ENCODE data around the gene CREB1. TPM values are rescaled to one million over a fixed set of nuclear protein-coding genes. Genes with fewer than 3 reads are reported as not detected.
A peak's percentile ranks its signal among the peaks of the same experiment; 100 is the strongest.
"Not testable (repeated sequence)": the region's sequence is repeated elsewhere in the genome, so short reads cannot be mapped to it uniquely, and the experiment has no call there.

The CREB1 gene
- total RNA-seq, 1 donor from 2014 or later = 38.3 TPM

DNA sequence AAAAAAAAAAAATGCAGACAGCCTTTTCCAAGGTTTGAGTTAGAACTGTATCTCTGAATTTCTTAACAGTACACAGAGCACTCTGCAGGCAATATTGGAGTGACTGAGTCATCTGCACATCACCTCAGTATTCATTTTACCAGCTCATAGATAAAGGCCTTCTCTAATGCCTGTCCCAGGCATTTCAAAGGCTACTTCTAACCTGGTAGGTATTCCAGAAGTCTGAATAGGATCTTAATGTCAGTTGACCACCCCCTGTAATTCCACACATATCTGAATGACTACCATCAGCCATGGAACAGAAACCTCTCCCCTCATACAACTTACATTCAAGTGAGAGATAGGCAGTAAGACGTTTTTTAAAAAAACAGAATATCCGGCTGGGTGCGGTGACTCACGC lies 86.4 kb downstream of the CREB1 start:
- DNase-seq (ENCODE audit: low read depth in 2 of 2) = peak in 1 of 2 donors; percentile 41

DNA sequence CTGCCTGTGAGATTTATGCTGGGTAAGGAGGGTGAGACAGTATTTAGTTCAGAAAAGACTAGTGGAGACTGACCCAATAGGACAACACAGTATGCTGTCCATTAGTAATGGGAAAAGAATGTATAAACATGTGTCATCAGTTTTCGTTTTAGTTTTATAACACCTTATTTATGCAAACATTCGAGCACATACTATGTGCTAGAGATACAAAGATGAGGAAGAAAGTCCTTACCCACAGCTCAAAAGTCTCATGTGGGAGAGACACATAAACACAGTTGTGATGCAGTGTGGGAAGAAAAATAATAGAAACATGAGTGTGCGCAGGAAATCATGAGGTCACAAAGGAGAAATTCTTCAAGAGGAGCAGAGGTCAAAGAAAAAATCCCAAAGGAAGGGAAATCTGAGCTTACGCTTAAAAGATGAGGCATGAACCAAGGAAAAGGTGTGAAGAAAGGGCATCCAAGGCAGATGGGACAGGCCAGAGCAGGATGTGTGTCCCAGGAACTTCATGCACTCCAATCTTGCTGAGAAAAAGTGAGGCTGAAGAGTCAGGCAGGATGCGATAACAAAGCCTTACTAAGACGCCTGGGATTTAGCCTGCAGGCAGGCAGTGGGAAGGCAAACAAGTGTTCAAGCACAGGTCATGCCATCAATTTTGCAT lies 87.4 kb downstream of the CREB1 start:
- DNase-seq (ENCODE audit: low read depth in 2 of 2) = peak; percentile 66 to 92

DNA sequence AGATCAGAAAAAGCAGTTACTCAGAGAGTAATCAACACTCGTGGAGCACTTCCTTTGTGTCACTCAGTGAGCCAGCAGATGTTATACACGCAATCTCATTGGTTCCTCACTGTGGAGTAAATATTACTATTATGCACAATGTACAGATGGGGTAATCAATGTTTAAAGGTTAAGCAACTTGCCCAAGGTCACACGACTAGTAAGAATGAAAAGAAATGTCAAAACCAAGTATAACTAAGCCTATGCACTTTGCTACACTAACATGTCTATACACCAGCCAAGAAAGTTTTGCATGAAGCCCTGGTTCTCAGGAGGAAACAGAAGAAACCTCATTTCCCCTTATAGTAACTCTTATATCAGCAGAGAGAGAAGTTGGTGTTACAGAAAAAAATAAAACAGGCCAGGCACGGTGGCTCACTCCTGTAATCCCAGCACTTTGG lies 90.0 kb downstream of the CREB1 start:
- peak in 1 of 2 donors; percentile 33 for DNase-seq (ENCODE audit: low read depth in 2 of 2)

DNA sequence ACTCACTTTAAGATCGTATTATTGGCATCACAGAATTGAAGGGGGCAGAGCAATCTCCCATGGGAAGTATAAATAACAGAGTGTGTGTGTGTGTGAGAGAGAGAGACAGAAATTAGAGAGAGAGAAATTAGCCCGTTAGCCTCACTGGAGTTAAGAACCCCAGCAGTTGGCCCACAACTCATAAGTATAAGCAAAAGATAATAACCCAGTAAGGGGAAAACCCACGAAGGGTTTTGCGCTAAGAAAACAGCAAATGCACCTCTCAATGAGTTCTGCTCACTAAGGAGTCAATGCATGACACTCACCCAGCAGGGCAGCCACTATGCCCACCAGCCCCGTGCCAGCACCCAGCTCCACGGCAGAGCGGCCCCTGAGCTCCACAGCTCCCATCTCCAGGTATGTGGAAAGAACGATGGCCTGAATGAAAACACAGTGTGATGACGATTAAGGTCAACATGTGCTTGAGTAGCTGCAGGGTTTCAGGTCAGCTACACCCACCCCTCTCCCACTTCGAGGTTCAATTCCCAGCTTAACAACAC lies 91.8 kb downstream of the CREB1 start:
- DNase-seq (ENCODE audit: low read depth in 2 of 2) = no peak

DNA sequence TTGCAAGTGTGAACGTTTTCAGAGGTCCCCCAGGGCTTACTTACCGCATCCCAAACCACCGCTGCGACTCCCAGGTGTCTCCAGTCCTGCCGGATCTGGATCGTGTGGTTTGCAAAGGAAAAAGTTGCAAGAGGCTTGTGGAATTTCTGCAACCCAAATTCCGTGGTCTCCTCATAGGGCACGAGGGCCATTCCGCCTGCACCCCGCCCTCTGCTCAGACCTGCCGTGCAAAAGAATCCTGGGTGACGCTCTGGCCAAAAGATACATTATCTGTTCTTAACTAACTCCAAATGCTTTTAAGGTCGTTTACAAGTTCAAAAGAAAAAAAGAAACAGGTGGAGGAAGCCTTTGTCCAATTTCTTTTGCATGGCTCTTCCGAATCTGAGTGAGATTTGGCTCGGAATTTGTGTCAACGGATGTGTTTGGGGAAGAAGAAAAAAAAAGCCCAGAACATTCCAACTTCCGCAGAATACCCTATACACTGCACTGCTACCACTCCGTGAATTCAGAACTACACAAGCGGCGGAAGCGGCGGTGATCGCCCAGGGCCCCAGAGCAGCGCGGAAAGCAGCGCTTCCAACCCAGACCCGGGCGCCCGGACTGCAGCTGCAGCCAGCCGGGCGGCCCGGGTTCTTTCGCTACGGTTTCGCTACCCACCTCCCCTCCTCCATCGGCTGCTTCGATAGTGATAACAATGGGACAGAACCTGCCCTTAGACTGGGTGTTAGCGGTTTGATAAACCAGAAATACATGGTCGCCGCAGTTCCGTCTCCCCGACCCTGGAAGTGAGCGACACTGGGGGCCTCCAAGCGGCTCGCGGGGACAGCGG lies 94.6 kb downstream of the CREB1 start:
- DNase-seq (ENCODE audit: low read depth in 2 of 2) = peak; percentile 78 to 87

DNA sequence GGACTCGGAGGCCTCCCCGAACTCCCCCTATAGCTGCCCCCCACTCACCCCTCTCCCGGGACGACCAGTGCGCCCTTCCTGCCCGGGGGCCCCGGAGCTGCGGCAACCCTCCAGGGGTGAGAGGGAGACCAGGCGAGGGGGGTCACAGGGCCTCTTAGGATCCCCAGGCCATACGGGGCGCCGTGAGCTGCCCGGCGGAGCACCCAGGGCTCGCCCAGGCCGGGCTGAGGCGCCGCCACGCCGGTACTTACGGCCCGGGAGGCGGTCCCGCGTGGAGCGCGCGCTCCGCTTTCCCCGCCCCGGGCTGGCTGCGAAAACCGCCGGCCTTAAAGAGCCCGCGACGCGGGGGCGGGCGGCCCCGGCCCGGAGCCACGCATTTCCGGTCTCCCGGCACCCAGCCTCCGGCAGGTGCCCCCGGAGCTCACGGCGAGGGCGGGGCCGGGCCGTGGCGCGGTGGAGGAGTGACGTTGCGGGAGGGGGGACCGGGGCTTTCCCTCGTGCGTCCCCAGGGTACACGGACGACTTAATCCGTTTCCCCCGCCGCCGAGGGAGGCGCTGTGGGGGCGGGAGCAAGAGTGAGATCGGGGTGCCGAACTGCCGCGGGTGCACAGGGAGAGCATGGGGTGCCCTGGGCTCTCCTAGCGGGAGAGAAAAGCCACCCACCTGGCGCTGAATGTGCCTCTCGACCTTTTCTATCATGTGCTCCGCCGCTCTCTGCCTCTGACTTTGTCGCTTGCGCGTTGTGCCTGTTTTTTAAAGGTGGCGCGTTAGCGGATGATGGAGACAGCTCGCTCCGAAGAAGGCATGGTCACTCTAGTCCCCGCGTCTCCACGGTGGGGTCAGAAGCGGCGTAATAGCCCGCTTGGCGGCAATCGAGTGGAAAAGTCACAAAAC lies 95.5 kb downstream of the CREB1 start, which contains the start of gene METTL21A:
TSS of gene METTL21A (minus strand) at position 381 of the 894 bp plus-strand sequence. CDS start 1,019 bp downstream, outside the sequence.
- DNase-seq (ENCODE audit: low read depth in 2 of 2) = peak; percentile 87 to 90

DNA sequence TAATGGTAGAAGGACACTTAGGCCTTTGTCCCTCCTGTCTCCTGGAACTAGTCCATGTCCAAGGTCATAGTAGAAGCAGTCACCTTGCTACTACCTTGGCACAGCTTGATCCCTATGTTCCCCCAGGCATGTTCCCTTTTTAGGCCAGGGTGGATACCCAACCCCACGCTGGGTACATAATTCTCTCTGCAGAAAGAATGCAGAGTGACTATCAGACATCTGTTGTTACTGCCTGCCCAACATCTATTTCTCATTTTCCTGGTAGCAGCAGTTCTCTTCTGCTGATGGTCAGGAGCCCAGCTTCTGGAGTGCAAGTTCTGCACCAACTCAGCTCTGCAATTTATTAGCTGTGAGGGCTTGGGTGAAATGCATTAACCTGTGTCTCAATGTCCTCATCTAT lies 99.8 kb downstream of the CREB1 start:
- DNase-seq (ENCODE audit: low read depth in 2 of 2) = no peak

DNA sequence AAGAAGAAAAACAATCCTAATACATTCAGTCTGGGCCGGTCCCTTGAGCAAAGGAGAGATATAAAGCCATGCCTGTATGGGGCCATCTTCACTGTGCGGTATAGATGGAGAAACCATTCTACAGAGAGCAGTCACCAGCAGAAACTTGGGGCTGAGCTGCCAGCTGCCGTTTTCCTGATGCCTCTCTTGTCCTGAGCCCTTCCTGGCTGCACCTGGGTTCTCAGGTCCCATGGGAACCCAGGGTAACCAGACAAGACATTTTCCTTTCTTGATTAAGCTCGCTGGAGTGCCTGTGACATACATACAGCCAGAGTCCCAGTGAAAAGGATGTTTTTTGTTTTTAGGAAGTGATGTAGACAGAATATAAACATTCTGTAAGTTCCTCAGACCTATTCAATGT lies 100.7 kb downstream of the CREB1 start:
- no peak for DNase-seq (ENCODE audit: low read depth in 2 of 2)

DNA sequence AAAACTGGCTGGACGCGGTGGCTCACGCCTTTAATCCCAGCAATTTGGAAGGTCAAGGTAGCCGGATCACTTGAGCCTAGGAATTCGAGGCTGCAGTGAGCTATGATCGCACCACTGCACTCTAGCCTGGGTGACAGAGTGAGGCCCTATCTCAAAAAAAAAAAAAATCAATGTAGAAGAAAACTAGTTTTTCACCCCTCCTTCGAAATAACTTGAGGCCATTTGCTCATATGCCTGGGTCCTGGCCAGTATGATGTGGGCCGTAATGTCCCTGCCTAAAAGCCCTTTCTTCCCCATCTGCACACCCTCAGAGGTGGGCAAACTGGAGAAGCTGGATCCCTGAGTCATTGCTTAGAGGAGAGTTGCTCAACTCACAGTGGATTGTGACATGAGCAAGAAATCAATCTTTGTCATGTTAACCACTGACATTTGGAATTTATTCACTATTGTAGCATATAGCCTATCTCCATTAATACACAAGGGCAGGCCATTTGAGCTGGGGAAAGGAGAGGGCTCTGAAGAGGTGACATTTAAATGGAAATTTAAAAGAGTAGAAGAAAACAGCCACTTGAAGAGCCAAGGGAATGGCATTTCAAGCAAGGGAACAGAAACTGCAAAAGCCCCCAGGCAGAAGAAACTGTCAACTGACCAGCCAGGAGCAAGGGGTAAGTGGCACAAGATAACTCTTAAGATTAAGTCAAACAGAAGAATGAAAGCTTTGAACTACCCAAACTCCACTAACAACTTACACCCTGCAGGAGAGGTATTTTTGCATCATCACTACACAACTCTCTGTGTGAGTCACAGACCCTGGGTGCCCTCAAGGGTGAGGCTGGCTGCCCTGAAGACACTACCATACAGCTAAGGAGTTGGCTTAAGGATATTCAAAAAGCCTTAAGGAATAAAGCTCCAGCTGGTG lies 103.1 kb downstream of the CREB1 start:
- peak in 1 of 2 donors; percentile 3 for DNase-seq (ENCODE audit: low read depth in 2 of 2)

DNA sequence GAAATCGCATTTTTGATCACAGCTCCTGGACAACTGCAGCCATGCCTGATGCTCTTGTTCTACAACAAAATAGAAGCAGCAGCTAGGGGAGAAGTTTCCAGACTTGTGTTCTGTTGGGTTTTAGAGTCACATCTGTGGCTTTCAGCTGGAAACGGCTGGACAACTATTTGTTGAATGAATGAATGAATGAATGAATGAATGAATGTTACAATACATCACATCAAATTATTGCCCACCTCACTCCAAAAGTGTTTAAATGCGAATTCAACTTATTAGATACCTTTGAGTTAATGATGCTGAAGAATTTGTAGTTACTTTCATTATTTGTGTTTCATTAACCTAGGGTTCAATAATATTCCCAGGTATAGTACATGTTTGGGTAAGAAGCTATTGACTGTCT lies 103.9 kb downstream of the CREB1 start:
- no peak for DNase-seq (ENCODE audit: low read depth in 2 of 2)

DNA sequence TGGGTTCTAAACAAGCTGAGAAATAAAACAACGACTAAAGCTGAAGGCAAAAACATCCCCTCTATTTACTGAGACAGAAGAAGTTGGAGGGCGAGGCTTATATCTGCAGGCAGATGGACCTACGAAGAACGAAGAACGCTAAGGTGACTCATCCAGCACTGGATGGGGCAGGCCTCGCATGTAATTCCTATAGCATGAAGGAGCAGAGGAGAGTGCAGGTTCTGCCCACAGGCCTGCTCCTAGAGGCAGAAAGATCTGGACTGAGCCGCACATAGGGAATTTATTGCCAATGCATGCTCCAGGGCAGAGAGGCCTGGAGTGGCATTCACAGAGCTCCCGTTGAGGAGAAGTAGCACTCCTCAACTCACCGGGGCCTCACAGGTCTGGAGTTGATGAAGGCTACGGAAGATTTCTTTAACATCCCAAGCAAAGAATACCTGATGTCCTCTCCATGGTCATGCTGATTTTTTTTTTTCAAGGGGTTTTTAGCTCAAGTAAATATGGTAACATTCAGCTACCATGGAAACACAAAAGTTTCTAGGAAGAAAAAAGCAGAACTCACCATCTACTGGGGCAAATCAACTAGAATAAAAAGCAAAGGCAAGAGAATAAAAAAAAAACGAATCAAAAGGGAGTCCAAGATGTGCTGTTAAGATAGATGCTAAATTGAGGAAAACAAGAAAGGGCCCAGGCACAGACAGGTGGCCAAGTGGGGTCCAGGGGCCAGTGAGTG lies 105.9 kb downstream of the CREB1 start:
- no peak for DNase-seq (ENCODE audit: low read depth in 2 of 2)

DNA sequence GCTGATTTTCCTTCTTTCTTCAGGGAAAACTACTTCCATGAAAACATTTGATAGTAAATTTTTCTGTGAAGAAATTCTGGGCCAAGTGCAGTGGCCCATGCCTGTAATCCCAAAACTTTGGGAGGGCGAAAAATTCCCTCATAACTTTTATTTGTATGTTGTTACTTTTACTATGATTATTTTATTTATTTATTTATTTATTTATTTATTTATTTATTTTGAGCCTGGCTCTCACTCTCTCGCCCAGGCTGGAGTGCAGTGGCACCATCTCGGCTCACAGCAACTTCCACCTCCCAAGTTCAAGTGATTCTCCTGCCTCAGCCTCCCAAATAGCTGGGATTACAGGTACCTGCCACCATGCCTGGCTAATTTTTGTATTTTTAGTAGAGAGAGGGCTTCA lies 109.5 kb downstream of the CREB1 start:
- not testable (repeated sequence) for DNase-seq (ENCODE audit: low read depth in 2 of 2)

DNA sequence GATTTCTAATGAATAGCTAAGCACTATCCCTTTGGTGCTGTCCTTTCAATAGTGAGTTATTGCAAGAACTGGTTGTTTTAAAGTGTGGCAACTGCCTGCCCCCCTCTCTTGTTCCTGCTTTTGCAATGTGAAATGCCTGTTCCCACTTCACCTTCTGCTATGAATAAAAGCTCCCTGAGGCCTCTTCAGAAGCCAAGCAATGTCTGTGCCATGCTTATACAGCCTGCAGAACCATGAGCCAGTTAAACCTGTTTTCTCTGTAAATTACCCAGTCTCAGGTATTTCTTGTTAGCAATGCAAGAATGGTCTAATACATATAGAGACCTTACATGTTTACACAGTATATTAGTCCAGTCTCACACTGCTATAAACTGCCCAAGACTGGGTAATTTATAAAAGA lies 110.4 kb downstream of the CREB1 start:
- no peak for DNase-seq (ENCODE audit: low read depth in 2 of 2)

DNA sequence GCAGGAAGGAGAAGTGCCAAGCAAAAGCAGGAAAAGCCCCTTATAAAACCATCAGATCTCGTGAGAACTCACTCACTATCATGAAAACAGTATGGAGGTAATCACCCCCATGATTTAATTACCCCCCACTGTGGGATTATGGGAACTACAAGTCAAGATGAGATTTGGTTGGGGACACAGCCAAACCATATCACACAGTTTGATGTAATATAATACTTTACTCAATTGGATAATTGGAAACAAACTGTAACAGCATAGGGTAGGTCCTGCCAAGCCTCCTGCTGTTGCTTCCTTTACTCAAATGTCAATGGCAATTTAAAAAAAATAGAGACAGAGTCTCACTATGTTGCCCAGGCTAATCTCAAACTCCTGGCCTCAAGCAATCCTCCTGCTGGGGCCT lies 110.9 kb downstream of the CREB1 start:
- no peak for DNase-seq (ENCODE audit: low read depth in 2 of 2)

DNA sequence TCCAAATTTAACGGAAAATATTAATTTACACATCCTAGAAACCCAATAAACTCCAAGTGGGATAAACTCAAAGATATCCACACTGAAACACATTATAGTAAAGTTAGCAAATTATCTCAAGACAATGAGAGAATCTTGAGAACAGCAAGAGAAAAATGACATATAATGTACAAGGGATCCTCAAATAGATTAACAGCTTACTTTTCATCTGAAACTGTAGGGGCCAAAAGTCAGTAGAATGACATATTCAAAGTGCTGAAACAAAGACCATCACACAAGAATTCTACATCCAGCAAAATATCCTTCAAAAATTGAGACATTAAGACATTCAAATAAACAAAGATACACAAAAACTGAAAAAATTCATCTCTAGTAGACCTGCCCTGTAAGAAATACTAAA lies 114.1 kb downstream of the CREB1 start:
- DNase-seq (ENCODE audit: low read depth in 2 of 2) = no peak

DNA sequence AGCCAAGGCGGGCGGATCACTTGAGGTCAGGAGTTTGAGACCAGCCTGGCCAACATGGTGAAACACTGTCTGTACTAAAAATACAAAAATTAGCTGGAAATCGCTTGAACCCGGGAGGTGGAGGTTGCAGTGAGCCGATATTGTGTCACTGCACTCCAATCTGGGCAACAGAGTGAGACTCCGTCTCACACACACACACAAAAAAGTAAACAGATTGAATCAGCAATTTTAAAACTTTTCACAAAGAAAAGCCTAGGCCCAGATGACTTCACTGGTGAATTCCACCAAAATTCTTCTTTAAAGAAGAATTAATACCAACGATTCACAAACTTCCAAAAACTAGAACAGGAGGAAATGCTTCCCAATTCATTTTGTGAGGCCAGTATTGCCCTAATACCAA lies 116.8 kb downstream of the CREB1 start:
- not testable (repeated sequence) for DNase-seq (ENCODE audit: low read depth in 2 of 2)
